Liver (tissue), 9 donors: Measurements from ENCODE around the gene XDH. TPM values are rescaled to one million over a fixed set of nuclear protein-coding genes. Genes with fewer than 3 reads are reported as not detected.

Source experiments
- DNase-seq: peaks from one replicate; pipeline ENCODE4 v3.0.0-alpha.2; 2017; ENCODE audit warnings: low spot score
- H3K27ac ChIP-seq, 2 donors: one replicate each; pipeline ENCODE4 v1.7.0; 2013; ENCODE audit warnings: inconsistent platforms in 2 of 2, low read length in 2 of 2, control low read depth in 1 of 2, low read depth in 1 of 2, mild to moderate bottlenecking in 1 of 2
- H3K27me3 ChIP-seq, 4 donors: one replicate each; pipeline versions ENCODE4 v1.6.1 to v1.7.0; 2013; ENCODE audit warnings: low read length in 3 of 4, inconsistent platforms in 1 of 4, mild to moderate bottlenecking in 1 of 4, moderate library complexity in 1 of 4; ENCODE audit not compliant: control insufficient read depth in 4 of 4, insufficient read depth in 4 of 4
- H3K36me3 ChIP-seq, 4 donors: one replicate each; pipeline versions ENCODE4 v1.6.1 to v1.7.0; 2013; ENCODE audit warnings: low read length in 3 of 4, mild to moderate bottlenecking in 3 of 4, low read depth in 1 of 4, moderate library complexity in 1 of 4; ENCODE audit not compliant: control insufficient read depth in 4 of 4, insufficient read depth in 3 of 4
- H3K4me1 ChIP-seq, 4 donors: one replicate each; pipeline versions ENCODE4 v1.6.1 to v1.7.0; 2013; ENCODE audit warnings: low read length in 3 of 4, mild to moderate bottlenecking in 3 of 4, moderate library complexity in 1 of 4; ENCODE audit not compliant: control insufficient read depth in 4 of 4, insufficient read depth in 4 of 4
- H3K4me3 ChIP-seq, 3 donors: one replicate each; pipeline versions ENCODE4 v1.6.1 to v1.7.0; 2013; ENCODE audit warnings: low read length in 3 of 3, control low read depth in 1 of 3, low read depth in 1 of 3, mild to moderate bottlenecking in 1 of 3
- H3K9ac ChIP-seq, 2 donors: one replicate each; pipeline ENCODE4 v1.7.0; 2013; ENCODE audit warnings: low read length in 2 of 2, mild to moderate bottlenecking in 2 of 2, moderate library complexity in 2 of 2, control low read depth in 1 of 2, low read depth in 1 of 2
- H3K9me3 ChIP-seq, 4 donors: one replicate each; pipeline versions ENCODE4 v1.6.1 to v1.7.0; 2013; ENCODE audit warnings: low read length in 3 of 4; ENCODE audit not compliant: control insufficient read depth in 4 of 4
- ATF3 ChIP-seq: IDR thresholded peaks from 2 replicates; pipeline ENCODE4 v1.6.1; 2016; ENCODE audit warnings: antibody characterized with exemption
- CTCF ChIP-seq: fragments of 150-350 bp; IDR thresholded peaks from 2 replicates; pipeline ENCODE4 v1.5.1; 2017; ENCODE audit warnings: improper control_type of control experiment, low read depth, low read length; ENCODE audit not compliant: missing input control
- EGR1 ChIP-seq, 2 donors: IDR thresholded peaks; 2 replicates each; pipeline ENCODE4 v1.6.1; 2016 to 2018; ENCODE audit warnings: antibody characterized with exemption in 2 of 2, low read depth in 2 of 2
- FOXA1 ChIP-seq: IDR thresholded peaks from 2 replicates; pipeline ENCODE4 v1.6.1; 2016; ENCODE audit warnings: antibody characterized with exemption
- FOXA2 ChIP-seq: IDR thresholded peaks from 2 replicates; pipeline ENCODE4 v1.6.1; 2016; ENCODE audit warnings: antibody characterized with exemption
- GABPA ChIP-seq, 2 donors: IDR thresholded peaks in 1 of 2; conservative IDR thresholded peaks in 1 of 2; 2 replicates each; pipeline ENCODE4 v1.6.1; 2016; ENCODE audit warnings: antibody characterized with exemption in 2 of 2, mild to moderate bottlenecking in 1 of 2, moderate library complexity in 1 of 2
- HNF4A ChIP-seq, 2 donors: conservative IDR thresholded peaks; 2 replicates each; pipeline ENCODE4 v1.6.1; 2016; ENCODE audit warnings: antibody characterized with exemption in 2 of 2, mild to moderate bottlenecking in 2 of 2
- HNF4G ChIP-seq: IDR thresholded peaks from 2 replicates; pipeline ENCODE4 v1.6.1; 2016; ENCODE audit warnings: antibody characterized with exemption
- JUND ChIP-seq, 2 donors: IDR thresholded peaks; 2 replicates each; pipeline ENCODE4 v1.6.1; 2016; ENCODE audit warnings: antibody characterized with exemption in 2 of 2
- MAX ChIP-seq: IDR thresholded peaks from 2 replicates; pipeline ENCODE4 v1.6.1; 2016; ENCODE audit warnings: antibody characterized with exemption
- NR2F2 ChIP-seq: IDR thresholded peaks from 2 replicates; pipeline ENCODE4 v1.6.1; 2016; ENCODE audit warnings: antibody characterized with exemption
- RAD21 ChIP-seq, 2 donors: IDR thresholded peaks; 2 replicates each; pipeline ENCODE4 v1.6.1; 2016; ENCODE audit warnings: antibody characterized with exemption in 2 of 2, mild to moderate bottlenecking in 2 of 2
- REST ChIP-seq: IDR thresholded peaks from 2 replicates; pipeline ENCODE4 v1.6.1; 2016; ENCODE audit warnings: antibody characterized with exemption, mild to moderate bottlenecking
- RXRA ChIP-seq, 2 donors: IDR thresholded peaks; 2 replicates each; pipeline ENCODE4 v1.6.1; 2017 to 2018; ENCODE audit warnings: antibody characterized with exemption in 2 of 2, mild to moderate bottlenecking in 1 of 2
- SP1 ChIP-seq: IDR thresholded peaks from 2 replicates; pipeline ENCODE4 v1.6.1; 2018; ENCODE audit warnings: antibody characterized with exemption, mild to moderate bottlenecking
- TAF1 ChIP-seq: conservative IDR thresholded peaks from 2 replicates; pipeline ENCODE4 v1.6.1; 2016; ENCODE audit warnings: antibody characterized with exemption, mild to moderate bottlenecking
- YY1 ChIP-seq: IDR thresholded peaks from 2 replicates; pipeline ENCODE4 v1.6.1; 2016; ENCODE audit warnings: antibody characterized with exemption, mild to moderate bottlenecking
- ZBTB33 ChIP-seq: IDR thresholded peaks from 2 replicates; pipeline ENCODE4 v1.6.1; 2016; ENCODE audit warnings: antibody characterized with exemption
- WGBS: extraction: QIAGEN DNeasy Blood & Tissue Kit; methylation state at CpG from one replicate; pipeline ENCODE4 v1.1.7; 2013; 5-methylcytosine and 5-hydroxymethylcytosine counted together
- polyA plus RNA-seq, 2 donors: library from polyadenylated mRNA; stranded (reverse) in 1 of 2; unstranded in 1 of 2; fragments of 200-250 nt in 1 of 2; fragments of >200 nt in 1 of 2; fragmentation: Nextera tagmentation in 1 of 2; extraction: Ambion mirVana in 1 of 2; gene quantifications; one replicate each; pipeline versions ENCODE4 v1.2.1 to v1.2.3, GENCODE V29; 2013 to 2015
- total RNA-seq, 2 donors: library from RNA; depleted of rRNA; stranded (reverse); fragments of >200 nt; gene quantifications; one replicate each; pipeline ENCODE4 v1.2.3, GENCODE V29; 2014
- donor health status: healthy.
- donor health status: healthy.
- donor health status: healthy.
- donor health status: healthy.
- donor health status: healthy.

XDH gene
- total and polyA plus RNA-seq, 4 donors = 6.8 to 76.6 (median 12.0) TPM

DNA sequence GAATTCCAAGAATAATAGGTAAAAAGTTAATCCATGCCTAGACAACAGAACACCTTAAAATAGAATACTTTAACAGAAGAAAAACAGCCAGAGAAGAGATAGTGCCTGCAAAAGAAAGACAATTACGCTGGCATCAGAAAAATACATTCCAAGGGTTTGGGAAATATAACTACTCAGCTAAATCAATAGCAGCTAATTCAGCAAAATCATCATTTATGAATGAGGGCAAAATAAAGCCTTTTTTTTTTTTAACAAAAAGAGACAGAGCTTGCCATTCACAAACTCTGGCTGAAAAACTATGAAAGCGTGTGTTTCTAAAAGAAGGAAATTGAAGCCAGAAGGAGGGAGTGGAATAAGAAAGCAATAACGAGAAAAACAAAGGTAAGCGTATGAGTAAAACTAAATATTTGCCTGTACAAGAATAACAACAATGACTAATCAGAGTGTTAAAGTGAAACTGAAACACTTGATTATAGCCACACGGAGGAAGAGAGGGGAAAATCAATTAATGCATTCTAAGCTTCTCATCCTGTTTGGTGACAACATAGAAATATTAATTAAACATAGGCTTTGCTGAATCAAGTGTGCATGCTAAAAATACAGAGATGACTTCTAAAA, 90.4 kb downstream of the XDH start:
- Histone ChIP-seq H3K4me3 (peak overlapping the region; percentile 49 to 71 (median 51)), H3K4me1 (peaks cover 0 to 9% (median 4%) of the 10 kb centered on the region in 4 donors), H3K27ac (peak overlapping the region; percentile 66 to 89), H3K36me3 (no peaks in the 10 kb centered on the region), H3K27me3 (no peaks in the 10 kb centered on the region), H3K9ac (peak overlapping the region; percentile 69 to 75), H3K9me3 (no peaks in the 10 kb centered on the region)
- TF ChIP-seq SP1 (peak; percentile 11), RAD21 (IDR thresholded peaks at IDR 0.05) (peak in 1 of 2 donors; percentile 4), RXRA (IDR thresholded peaks at IDR 0.05) (no peak), JUND (IDR thresholded peaks at IDR 0.05) (peak in 1 of 2 donors; percentile 84), ATF3 (peak; percentile 32), YY1 (no peak)
- WGBS = 14% methylated on average over 5 of the region's 5 CpGs
- no peak for DNase-seq

GRCh38 chr2:31322371-31322770, 92.2 kb downstream of the XDH start:
- 95% methylated on average over 1 of the region's 1 CpG for WGBS
- peaks cover 0 to 9% (median 4%) of the 10 kb centered on the region in 4 donors for H3K4me1 ChIP-seq
- no peak overlapping the region for H3K27ac ChIP-seq
- no peak for DNase-seq
- H3K36me3 ChIP-seq = no peaks in the 10 kb centered on the region
- TF ChIP-seq JUND (IDR thresholded peaks at IDR 0.05) (no peak), HNF4A (conservative IDR thresholded peaks at IDR 0.05) (no peak), HNF4G (no peak), FOXA1 (no peak), EGR1 (IDR thresholded peaks at IDR 0.05; ENCODE audit: low read depth in 2 of 2) (no peak), FOXA2 (no peak), REST (no peak), RAD21 (IDR thresholded peaks at IDR 0.05) (no peak), SP1 (no peak), ZBTB33 (no peak), GABPA (IDR thresholded peaks at IDR 0.05 in 1 of 2, conservative IDR thresholded peaks at IDR 0.05 in 1 of 2) (no peak), CTCF (no peak), NR2F2 (no peak), YY1 (no peak), RXRA (IDR thresholded peaks at IDR 0.05) (no peak), ATF3 (no peak), TAF1 (no peak), MAX (no peak)
- H3K4me3 ChIP-seq = no peak overlapping the region
- no peaks in the 10 kb centered on the region for H3K9me3 ChIP-seq
- H3K9ac ChIP-seq = no peak overlapping the region
- H3K27me3 ChIP-seq = no peaks in the 10 kb centered on the region
